Liver (tissue), 9 donors: ENCODE measurements around the gene BLOC1S1. TPM values are rescaled to one million over a fixed set of nuclear protein-coding genes. Genes with fewer than 3 reads are reported as not detected.
A peak's percentile ranks its signal among the peaks of the same experiment; 100 is the strongest.

Experiments
- DNase-seq: peaks from one replicate; pipeline ENCODE4 v3.0.0-alpha.2; 2017; ENCODE audit warnings: low spot score
- H3K27ac ChIP-seq, 2 donors: one replicate each; pipeline ENCODE4 v1.7.0; 2013; ENCODE audit warnings: inconsistent platforms in 2 of 2, low read length in 2 of 2, control low read depth in 1 of 2, low read depth in 1 of 2, mild to moderate bottlenecking in 1 of 2
- H3K27me3 ChIP-seq, 4 donors: one replicate each; pipeline versions ENCODE4 v1.6.1 to v1.7.0; 2013; ENCODE audit warnings: low read length in 3 of 4, inconsistent platforms in 1 of 4, mild to moderate bottlenecking in 1 of 4, moderate library complexity in 1 of 4; ENCODE audit not compliant: control insufficient read depth in 4 of 4, insufficient read depth in 4 of 4
- H3K36me3 ChIP-seq, 4 donors: one replicate each; pipeline versions ENCODE4 v1.6.1 to v1.7.0; 2013; ENCODE audit warnings: low read length in 3 of 4, mild to moderate bottlenecking in 3 of 4, low read depth in 1 of 4, moderate library complexity in 1 of 4; ENCODE audit not compliant: control insufficient read depth in 4 of 4, insufficient read depth in 3 of 4
- H3K4me1 ChIP-seq, 4 donors: one replicate each; pipeline versions ENCODE4 v1.6.1 to v1.7.0; 2013; ENCODE audit warnings: low read length in 3 of 4, mild to moderate bottlenecking in 3 of 4, moderate library complexity in 1 of 4; ENCODE audit not compliant: control insufficient read depth in 4 of 4, insufficient read depth in 4 of 4
- H3K4me3 ChIP-seq, 3 donors: one replicate each; pipeline versions ENCODE4 v1.6.1 to v1.7.0; 2013; ENCODE audit warnings: low read length in 3 of 3, control low read depth in 1 of 3, low read depth in 1 of 3, mild to moderate bottlenecking in 1 of 3
- H3K9ac ChIP-seq, 2 donors: one replicate each; pipeline ENCODE4 v1.7.0; 2013; ENCODE audit warnings: low read length in 2 of 2, mild to moderate bottlenecking in 2 of 2, moderate library complexity in 2 of 2, control low read depth in 1 of 2, low read depth in 1 of 2
- H3K9me3 ChIP-seq, 4 donors: one replicate each; pipeline versions ENCODE4 v1.6.1 to v1.7.0; 2013; ENCODE audit warnings: low read length in 3 of 4; ENCODE audit not compliant: control insufficient read depth in 4 of 4
- ATF3 ChIP-seq: IDR thresholded peaks from 2 replicates; pipeline ENCODE4 v1.6.1; 2016; ENCODE audit warnings: antibody characterized with exemption
- EGR1 ChIP-seq, 2 donors: IDR thresholded peaks; 2 replicates each; pipeline ENCODE4 v1.6.1; 2016 to 2018; ENCODE audit warnings: antibody characterized with exemption in 2 of 2, low read depth in 2 of 2
- GABPA ChIP-seq, 2 donors: IDR thresholded peaks in 1 of 2; conservative IDR thresholded peaks in 1 of 2; 2 replicates each; pipeline ENCODE4 v1.6.1; 2016; ENCODE audit warnings: antibody characterized with exemption in 2 of 2, mild to moderate bottlenecking in 1 of 2, moderate library complexity in 1 of 2
- HNF4A ChIP-seq, 2 donors: conservative IDR thresholded peaks; 2 replicates each; pipeline ENCODE4 v1.6.1; 2016; ENCODE audit warnings: antibody characterized with exemption in 2 of 2, mild to moderate bottlenecking in 2 of 2
- MAX ChIP-seq: IDR thresholded peaks from 2 replicates; pipeline ENCODE4 v1.6.1; 2016; ENCODE audit warnings: antibody characterized with exemption
- RAD21 ChIP-seq, 2 donors: IDR thresholded peaks; 2 replicates each; pipeline ENCODE4 v1.6.1; 2016; ENCODE audit warnings: antibody characterized with exemption in 2 of 2, mild to moderate bottlenecking in 2 of 2
- RXRA ChIP-seq, 2 donors: IDR thresholded peaks; 2 replicates each; pipeline ENCODE4 v1.6.1; 2017 to 2018; ENCODE audit warnings: antibody characterized with exemption in 2 of 2, mild to moderate bottlenecking in 1 of 2
- YY1 ChIP-seq: IDR thresholded peaks from 2 replicates; pipeline ENCODE4 v1.6.1; 2016; ENCODE audit warnings: antibody characterized with exemption, mild to moderate bottlenecking
- ZBTB33 ChIP-seq: IDR thresholded peaks from 2 replicates; pipeline ENCODE4 v1.6.1; 2016; ENCODE audit warnings: antibody characterized with exemption
- WGBS: extraction: QIAGEN DNeasy Blood & Tissue Kit; methylation state at CpG from one replicate; pipeline ENCODE4 v1.1.7; 2013; 5-methylcytosine and 5-hydroxymethylcytosine counted together
- polyA plus RNA-seq, 2 donors: library from polyadenylated mRNA; stranded (reverse) in 1 of 2; unstranded in 1 of 2; fragments of 200-250 nt in 1 of 2; fragments of >200 nt in 1 of 2; fragmentation: Nextera tagmentation in 1 of 2; extraction: Ambion mirVana in 1 of 2; gene quantifications; one replicate each; pipeline versions ENCODE4 v1.2.1 to v1.2.3, GENCODE V29; 2013 to 2015
- total RNA-seq, 2 donors: library from RNA; depleted of rRNA; stranded (reverse); fragments of >200 nt; gene quantifications; one replicate each; pipeline ENCODE4 v1.2.3, GENCODE V29; 2014
- donor health status: healthy.
- donor health status: healthy.
- donor health status: healthy.
- donor health status: healthy.
- donor health status: healthy.

Gene BLOC1S1
- total and polyA plus RNA-seq, 4 donors = 43.7 to 150 (median 115) TPM

- Histone ChIP-seq H3K4me3 (peak overlapping the region in 2 of 3 donors; percentile 55 to 84), H3K36me3 (peaks cover 0 to 17% (median 9%) of the 10 kb centered on the region in 4 donors), H3K9ac (peak overlapping the region in 1 of 2 donors; percentile 36), H3K27ac (peak overlapping the region; percentile 93 to 96), H3K27me3 (no peaks in the 10 kb centered on the region), H3K9me3 (no peaks in the 10 kb centered on the region), H3K4me1 (peaks cover 5 to 48% (median 31%) of the 10 kb centered on the region in 4 donors)
- TF ChIP-seq ATF3 = no peak
- no peak for TF ChIP-seq RAD21 (IDR thresholded peaks at IDR 0.05)
- no peak for TF ChIP-seq MAX
- no peak for DNase-seq
- WGBS = 66% methylated on average over 10 of the region's 10 CpGs
These were observed 11.1 kb downstream of the BLOC1S1 start for GRCh38 chr12:55726971-55727370.

- TF ChIP-seq RXRA (IDR thresholded peaks at IDR 0.05) (no peak), EGR1 (IDR thresholded peaks at IDR 0.05; ENCODE audit: low read depth in 2 of 2) (no peak), HNF4A (conservative IDR thresholded peaks at IDR 0.05) (no peak), MAX (no peak), GABPA (IDR thresholded peaks at IDR 0.05 in 1 of 2, conservative IDR thresholded peaks at IDR 0.05 in 1 of 2) (no peak)
- H3K4me1 ChIP-seq = peaks cover 5 to 47% (median 31%) of the 10 kb centered on the region in 4 donors
These were observed 11.9 kb downstream of the BLOC1S1 start for GRCh38 chr12:55727643-55728185.

GRCh38 chr12:55728186-55728938 lies 12.5 kb downstream of the BLOC1S1 start:
- peak in 1 of 2 donors; percentile 19 for TF ChIP-seq GABPA (IDR thresholded peaks at IDR 0.05 in 1 of 2, conservative IDR thresholded peaks at IDR 0.05 in 1 of 2)
- TF ChIP-seq ZBTB33 = no peak
- peak; percentile 27 for TF ChIP-seq YY1
- no peak for TF ChIP-seq HNF4A (conservative IDR thresholded peaks at IDR 0.05)
- peaks cover 5 to 41% (median 28%) of the 10 kb centered on the region in 4 donors for H3K4me1 ChIP-seq
- under 1% methylated on average over 61 of the region's 61 CpGs for WGBS
- H3K27ac ChIP-seq = peak overlapping the region; percentile 93 to 96
- peak overlapping the region; percentile 67 to 86 for H3K9ac ChIP-seq
- H3K27me3 ChIP-seq = no peaks in the 10 kb centered on the region
- no peaks in the 10 kb centered on the region for H3K9me3 ChIP-seq
- H3K4me3 ChIP-seq = peak overlapping the region; percentile 55 to 88 (median 84)
- peaks cover 0 to 17% (median 9%) of the 10 kb centered on the region in 4 donors for H3K36me3 ChIP-seq
- peak; percentile 63 for DNase-seq

More at GRCh38 chr12:55727643-55728185, 11.9 kb downstream of the BLOC1S1 start:
- Histone ChIP-seq H3K4me3 (peak overlapping the region; percentile 55 to 88 (median 84)), H3K27me3 (no peaks in the 10 kb centered on the region), H3K27ac (peak overlapping the region; percentile 93 to 96), H3K9ac (peak overlapping the region; percentile 67 to 86), H3K9me3 (no peaks in the 10 kb centered on the region), H3K36me3 (peaks cover 0 to 17% (median 9%) of the 10 kb centered on the region in 4 donors)
- DNase-seq = peak; percentile 59
- 27% methylated on average over 9 of the region's 9 CpGs for WGBS
